Coronary artery (tissue), 2 donors: ENCODE results near the gene RIC8B.

ENCODE experiments used
- DNase-seq: peaks from one replicate; pipeline ENCODE4 v3.0.0-alpha.2; 2017; ENCODE audit warnings: low spot score
- H3K27ac ChIP-seq, 2 donors: fragments of 200-600 bp; sonication (generic); one replicate each; pipeline ENCODE4 v1.5.1; 2016 to 2019
- H3K4me3 ChIP-seq: fragments of 200-600 bp; sonication (generic); 2 replicates; pipeline ENCODE4 v1.5.1; 2016; ENCODE audit warnings: mild to moderate bottlenecking, moderate library complexity
- CTCF ChIP-seq: fragments of 200-600 bp; sonication (generic); IDR thresholded peaks from one replicate; pipeline ENCODE4 v1.5.1; 2019; ENCODE audit warnings: antibody characterized with exemption

Gene RIC8B

GRCh38 chr12:106758349-106759110 is 16.0 kb upstream of the RIC8B start:
- Histone ChIP-seq H3K27ac (peak overlapping the region; percentile 55 to 77), H3K4me3 (no peak overlapping the region)
- TF ChIP-seq CTCF = no peak
- no peak for DNase-seq

GRCh38 chr12:106759526-106760183 is 14.8 kb upstream of the RIC8B start:
- TF ChIP-seq CTCF = no peak
- DNase-seq = no peak
- Histone ChIP-seq H3K4me3 (peak overlapping the region; percentile 33), H3K27ac (peak overlapping the region; percentile 55 to 77)

- peak overlapping the region; percentile 33 for H3K4me3 ChIP-seq
- no peak for TF ChIP-seq CTCF
- H3K27ac ChIP-seq = peak overlapping the region; percentile 55 to 77
- no peak for DNase-seq
Observed at GRCh38 chr12:106760184-106760531, 14.3 kb upstream of the RIC8B start.

GRCh38 chr12:106764220-106764619 is 10.3 kb upstream of the RIC8B start:
- Histone ChIP-seq H3K4me3 (no peak overlapping the region), H3K27ac (peak overlapping the region; percentile 33 to 68)
- DNase-seq = no peak
- TF ChIP-seq CTCF = no peak

GRCh38 chr12:106764738-106765137 is 9.7 kb upstream of the RIC8B start:
- no peak overlapping the region for H3K4me3 ChIP-seq
- TF ChIP-seq CTCF = no peak
- peak overlapping the region; percentile 33 to 68 for H3K27ac ChIP-seq
- no peak for DNase-seq

GRCh38 chr12:106766393-106766826 is 8.1 kb upstream of the RIC8B start:
- Histone ChIP-seq H3K27ac (peak overlapping the region; percentile 53 to 57), H3K4me3 (no peak overlapping the region)
- TF ChIP-seq CTCF = no peak
- no peak for DNase-seq

GRCh38 chr12:106767206-106767605 is 7.3 kb upstream of the RIC8B start:
- DNase-seq = no peak
- no peak for TF ChIP-seq CTCF
- H3K27ac ChIP-seq = peak overlapping the region; percentile 53 to 57
- no peak overlapping the region for H3K4me3 ChIP-seq
